GM20000 (cell line): ENCODE results near the gene RNF207.

Source experiments
- DNase-seq: peaks from one replicate; pipeline ENCODE4 v3.0.0; 2012; ENCODE audit warnings: low spot score
- CTCF ChIP-seq: IDR thresholded peaks from 2 replicates; pipeline ENCODE4 v1.5.1; 2012; ENCODE audit warnings: mild to moderate bottlenecking, control low read depth; ENCODE audit errors: extremely low read depth, missing control alignments

The RNF207 gene

GRCh38 chr1:6180268-6180706 is 25.6 kb upstream of the RNF207 start, which contains the start of gene CHD5:
CHD5 (minus strand) TSS chr1:6180321; CDS start chr1:6180023, 298 bp downstream.
- peak; percentile 61 for DNase-seq
- no peak for TF ChIP-seq CTCF

DNA sequence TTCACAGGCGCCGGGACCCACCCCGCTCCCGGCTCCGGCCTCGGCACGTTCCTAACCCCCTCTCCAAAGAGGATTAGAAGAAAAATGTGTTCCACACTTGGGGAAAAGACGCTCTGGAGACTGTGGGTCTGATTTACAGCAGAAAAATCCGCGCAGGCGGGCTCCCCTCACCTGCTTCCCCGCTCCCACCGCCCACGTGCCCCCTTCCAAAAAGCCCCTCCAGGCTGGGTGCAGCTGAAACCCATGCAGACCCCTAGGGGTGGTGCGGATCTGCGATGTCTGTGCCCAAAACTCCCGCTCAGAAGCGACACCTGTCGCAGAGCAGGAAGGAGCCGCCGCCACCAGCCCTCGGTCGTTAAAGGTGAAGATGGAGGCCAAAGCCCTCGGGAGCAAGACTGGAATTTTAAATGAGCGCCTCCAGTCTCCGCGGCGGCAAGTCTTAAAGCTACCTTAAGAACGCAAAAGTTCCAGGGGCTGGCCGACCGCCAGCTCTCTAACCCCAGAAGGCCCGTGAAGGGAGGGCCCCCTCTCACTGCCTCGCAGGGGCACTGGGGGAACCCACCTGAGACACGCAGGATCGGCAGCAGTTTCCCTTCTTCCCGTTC is 25.1 kb upstream of the RNF207 start:
- no peak for TF ChIP-seq CTCF
- peak; percentile 52 for DNase-seq

- no peak for TF ChIP-seq CTCF
- peak; percentile 54 for DNase-seq
Observed at GRCh38 chr1:6181347-6181770, 24.6 kb upstream of the RNF207 start.

- DNase-seq, result peak; percentile 17
- TF ChIP-seq CTCF, result no peak
Observed at GRCh38 chr1:6183520-6183989, 22.4 kb upstream of the RNF207 start.

DNA sequence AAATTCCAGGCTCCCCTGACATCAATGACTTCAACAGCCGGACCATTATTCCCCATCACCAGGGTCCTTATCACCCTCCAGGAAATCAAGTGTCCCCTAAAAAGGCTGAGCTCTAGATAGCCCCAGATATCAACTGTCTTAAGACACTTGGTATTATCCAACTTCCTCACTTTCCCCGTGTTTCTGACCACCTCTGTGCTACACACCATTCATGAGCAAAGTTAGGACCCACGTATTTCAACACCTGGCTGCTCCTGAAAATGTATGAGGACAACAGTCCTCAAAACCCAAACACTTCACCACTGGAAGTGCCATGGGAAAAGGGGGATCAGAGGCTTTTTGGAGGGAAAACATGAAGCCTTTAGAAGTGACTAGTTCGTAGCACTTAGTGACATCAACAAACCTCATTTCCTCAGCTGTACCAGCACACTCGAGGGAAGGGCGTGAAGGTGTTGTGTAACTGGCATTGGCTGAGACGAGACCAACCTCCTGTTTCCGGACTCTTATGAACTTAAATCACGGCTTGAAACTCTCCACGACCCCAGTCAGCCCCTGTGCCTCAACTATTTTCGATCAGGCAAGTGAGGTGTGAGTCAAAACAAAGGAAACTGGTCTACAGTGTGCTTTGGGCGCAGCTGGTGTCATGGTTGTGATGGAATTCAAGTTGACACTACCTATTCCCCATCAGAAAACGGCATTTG is 21.7 kb upstream of the RNF207 start:
- no peak for TF ChIP-seq CTCF
- DNase-seq, result no peak

GRCh38 chr1:6185151-6185550 is 20.8 kb upstream of the RNF207 start:
- TF ChIP-seq CTCF, result no peak
- no peak for DNase-seq

- peak; percentile 47 for TF ChIP-seq CTCF
Observed at GRCh38 chr1:6185635-6186382, 20.1 kb upstream of the RNF207 start.

More at GRCh38 chr1:6185635-6186382, 20.1 kb upstream of the RNF207 start:
- DNase-seq, result peak; percentile 35
